SK-N-SH (cell line): ENCODE measurements around the gene SPINK14.

Source experiments
- CHD2 ChIP-seq: fragments of 150-350 bp; IDR thresholded peaks from 2 replicates; pipeline ENCODE4 v1.6.1; 2018; ENCODE audit warnings: low read length; ENCODE audit not compliant: partially characterized antibody
- ELF1 ChIP-seq: IDR thresholded peaks from 2 replicates; pipeline ENCODE4 v1.4.0; 2012
- EP300 ChIP-seq, 2 experiments: IDR thresholded peaks; 2 replicates each; pipeline versions ENCODE4 v1.4.0 to v1.6.1; 2012; ENCODE audit warnings: borderline replicate concordance in 1 of 2, low read depth in 1 of 2, low read length in 1 of 2
- EZH2phosphoT487 ChIP-seq: fragments of 200-600 bp; sonication (generic); IDR thresholded peaks from 2 replicates; pipeline ENCODE4 v1.6.1; 2017; ENCODE audit warnings: low read depth, mixed run types, mild to moderate bottlenecking, antibody characterized with exemption, moderate library complexity, borderline replicate concordance
- FOXM1 ChIP-seq: IDR thresholded peaks from 2 replicates; pipeline ENCODE4 v1.4.0; 2012; ENCODE audit warnings: low read depth, mild to moderate bottlenecking
- GABPA ChIP-seq: IDR thresholded peaks from 2 replicates; pipeline ENCODE4 v1.4.0; 2012; ENCODE audit warnings: low read depth, mild to moderate bottlenecking
- JUND ChIP-seq: IDR thresholded peaks from 2 replicates; pipeline ENCODE4 v1.4.0; 2012
- POLR2AphosphoS5 ChIP-seq: IDR thresholded peaks from 2 replicates; pipeline ENCODE4 v1.6.1; 2012; ENCODE audit warnings: low read depth, low read length
- YY1 ChIP-seq: IDR thresholded peaks from 2 replicates; pipeline ENCODE4 v1.4.0; 2012; ENCODE audit warnings: low read depth, mild to moderate bottlenecking
- TF ChIP-seq, protein P1 (sequence below): fragments of 200-600 bp; sonication (generic); IDR thresholded peaks from 2 replicates; pipeline ENCODE4 v1.6.1; 2017; ENCODE audit warnings: antibody characterized with exemption, mild to moderate bottlenecking, moderate library complexity
- TF ChIP-seq, protein P2 (sequence below): IDR thresholded peaks from 2 replicates; pipeline ENCODE4 v1.6.1; 2012; ENCODE audit warnings: mild to moderate bottlenecking, low read depth, low read length, moderate library complexity
- TF ChIP-seq, protein P3 (sequence below): IDR thresholded peaks from 2 replicates; pipeline ENCODE4 v1.4.0; 2012; ENCODE audit warnings: low read depth

DNA sequence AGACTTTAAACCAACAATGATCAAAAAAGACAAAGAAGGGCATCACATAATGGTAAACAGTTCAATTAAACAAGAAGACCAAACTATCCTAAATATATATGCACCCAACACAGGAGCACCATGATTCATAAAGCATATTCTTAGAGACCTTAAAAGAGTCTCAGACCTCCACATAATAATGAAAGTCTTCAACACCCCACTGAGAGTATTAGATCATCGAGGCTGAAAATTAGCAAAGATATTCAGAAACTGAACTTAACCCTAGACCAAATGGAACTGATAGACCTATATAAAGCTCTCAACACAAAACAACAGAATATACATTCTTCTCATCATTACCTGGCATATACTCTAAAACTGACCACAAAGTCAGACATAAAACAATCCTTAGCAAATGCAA is 11.7 kb upstream of the SPINK14 start:
- TF ChIP-seq, protein P1, sequence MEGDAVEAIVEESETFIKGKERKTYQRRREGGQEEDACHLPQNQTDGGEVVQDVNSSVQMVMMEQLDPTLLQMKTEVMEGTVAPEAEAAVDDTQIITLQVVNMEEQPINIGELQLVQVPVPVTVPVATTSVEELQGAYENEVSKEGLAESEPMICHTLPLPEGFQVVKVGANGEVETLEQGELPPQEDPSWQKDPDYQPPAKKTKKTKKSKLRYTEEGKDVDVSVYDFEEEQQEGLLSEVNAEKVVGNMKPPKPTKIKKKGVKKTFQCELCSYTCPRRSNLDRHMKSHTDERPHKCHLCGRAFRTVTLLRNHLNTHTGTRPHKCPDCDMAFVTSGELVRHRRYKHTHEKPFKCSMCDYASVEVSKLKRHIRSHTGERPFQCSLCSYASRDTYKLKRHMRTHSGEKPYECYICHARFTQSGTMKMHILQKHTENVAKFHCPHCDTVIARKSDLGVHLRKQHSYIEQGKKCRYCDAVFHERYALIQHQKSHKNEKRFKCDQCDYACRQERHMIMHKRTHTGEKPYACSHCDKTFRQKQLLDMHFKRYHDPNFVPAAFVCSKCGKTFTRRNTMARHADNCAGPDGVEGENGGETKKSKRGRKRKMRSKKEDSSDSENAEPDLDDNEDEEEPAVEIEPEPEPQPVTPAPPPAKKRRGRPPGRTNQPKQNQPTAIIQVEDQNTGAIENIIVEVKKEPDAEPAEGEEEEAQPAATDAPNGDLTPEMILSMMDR, result no peak
- TF ChIP-seq POLR2AphosphoS5, result no peak
- no peak for TF ChIP-seq CHD2
- TF ChIP-seq EZH2phosphoT487, result no peak
- TF ChIP-seq, protein P2, sequence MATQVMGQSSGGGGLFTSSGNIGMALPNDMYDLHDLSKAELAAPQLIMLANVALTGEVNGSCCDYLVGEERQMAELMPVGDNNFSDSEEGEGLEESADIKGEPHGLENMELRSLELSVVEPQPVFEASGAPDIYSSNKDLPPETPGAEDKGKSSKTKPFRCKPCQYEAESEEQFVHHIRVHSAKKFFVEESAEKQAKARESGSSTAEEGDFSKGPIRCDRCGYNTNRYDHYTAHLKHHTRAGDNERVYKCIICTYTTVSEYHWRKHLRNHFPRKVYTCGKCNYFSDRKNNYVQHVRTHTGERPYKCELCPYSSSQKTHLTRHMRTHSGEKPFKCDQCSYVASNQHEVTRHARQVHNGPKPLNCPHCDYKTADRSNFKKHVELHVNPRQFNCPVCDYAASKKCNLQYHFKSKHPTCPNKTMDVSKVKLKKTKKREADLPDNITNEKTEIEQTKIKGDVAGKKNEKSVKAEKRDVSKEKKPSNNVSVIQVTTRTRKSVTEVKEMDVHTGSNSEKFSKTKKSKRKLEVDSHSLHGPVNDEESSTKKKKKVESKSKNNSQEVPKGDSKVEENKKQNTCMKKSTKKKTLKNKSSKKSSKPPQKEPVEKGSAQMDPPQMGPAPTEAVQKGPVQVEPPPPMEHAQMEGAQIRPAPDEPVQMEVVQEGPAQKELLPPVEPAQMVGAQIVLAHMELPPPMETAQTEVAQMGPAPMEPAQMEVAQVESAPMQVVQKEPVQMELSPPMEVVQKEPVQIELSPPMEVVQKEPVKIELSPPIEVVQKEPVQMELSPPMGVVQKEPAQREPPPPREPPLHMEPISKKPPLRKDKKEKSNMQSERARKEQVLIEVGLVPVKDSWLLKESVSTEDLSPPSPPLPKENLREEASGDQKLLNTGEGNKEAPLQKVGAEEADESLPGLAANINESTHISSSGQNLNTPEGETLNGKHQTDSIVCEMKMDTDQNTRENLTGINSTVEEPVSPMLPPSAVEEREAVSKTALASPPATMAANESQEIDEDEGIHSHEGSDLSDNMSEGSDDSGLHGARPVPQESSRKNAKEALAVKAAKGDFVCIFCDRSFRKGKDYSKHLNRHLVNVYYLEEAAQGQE, result no peak
- no peak for TF ChIP-seq EP300 (IDR thresholded peaks at IDR 0.05; ENCODE audit: borderline replicate concordance in 1 of 2, low read depth in 1 of 2, low read length in 1 of 2)
- no peak for TF ChIP-seq FOXM1
- TF ChIP-seq JUND, result no peak
- no peak for TF ChIP-seq YY1
- TF ChIP-seq, protein P3, sequence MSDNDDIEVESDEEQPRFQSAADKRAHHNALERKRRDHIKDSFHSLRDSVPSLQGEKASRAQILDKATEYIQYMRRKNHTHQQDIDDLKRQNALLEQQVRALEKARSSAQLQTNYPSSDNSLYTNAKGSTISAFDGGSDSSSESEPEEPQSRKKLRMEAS, result no peak
- no peak for TF ChIP-seq GABPA
- no peak for TF ChIP-seq ELF1
